NCI-H146 treated with DMSO at 0.1 percent for 48 hours (cell line): ENCODE results near the gene RAB15.

Experiments
- DNase-seq: peaks from one replicate; lab custom pipeline; 2025; ENCODE audit not compliant: unreplicated experiment; lab: John Stamatoyannopoulos, UW

The RAB15 gene

DNA sequence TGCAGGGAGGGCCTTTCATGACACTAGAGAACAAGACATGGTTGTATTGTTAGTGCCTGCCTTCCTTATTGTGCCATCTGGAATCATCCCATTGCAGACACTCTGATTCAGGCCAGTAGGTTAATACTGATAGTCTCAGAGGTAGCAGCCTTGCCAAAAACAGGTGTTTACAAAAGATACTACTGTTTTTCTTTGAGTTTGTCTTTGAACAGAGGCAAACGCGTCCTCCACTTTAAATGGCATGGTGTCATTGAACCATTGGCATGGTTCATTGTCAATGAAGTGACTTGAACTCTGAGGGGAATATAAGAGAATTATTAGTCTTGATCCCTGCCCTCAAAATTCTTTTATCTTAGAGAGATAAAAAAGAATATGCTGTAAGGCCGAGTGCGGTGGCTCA, 18.8 kb upstream of the RAB15 start:
- DNase-seq, result no peak

- no peak for DNase-seq
These were observed 18.2 kb upstream of the RAB15 start for GRCh38 chr14:64990296-64990695.

- no peak for DNase-seq
These were observed 15.3 kb upstream of the RAB15 start for GRCh38 chr14:64987438-64987767.

- DNase-seq, result peak; percentile 70
These were observed 14.7 kb upstream of the RAB15 start, which contains the start of gene FNTB for GRCh38 chr14:64986648-64987437. FNTB (plus strand) TSS chr14:64986895; CDS start chr14:64986954, 59 bp downstream.

DNA sequence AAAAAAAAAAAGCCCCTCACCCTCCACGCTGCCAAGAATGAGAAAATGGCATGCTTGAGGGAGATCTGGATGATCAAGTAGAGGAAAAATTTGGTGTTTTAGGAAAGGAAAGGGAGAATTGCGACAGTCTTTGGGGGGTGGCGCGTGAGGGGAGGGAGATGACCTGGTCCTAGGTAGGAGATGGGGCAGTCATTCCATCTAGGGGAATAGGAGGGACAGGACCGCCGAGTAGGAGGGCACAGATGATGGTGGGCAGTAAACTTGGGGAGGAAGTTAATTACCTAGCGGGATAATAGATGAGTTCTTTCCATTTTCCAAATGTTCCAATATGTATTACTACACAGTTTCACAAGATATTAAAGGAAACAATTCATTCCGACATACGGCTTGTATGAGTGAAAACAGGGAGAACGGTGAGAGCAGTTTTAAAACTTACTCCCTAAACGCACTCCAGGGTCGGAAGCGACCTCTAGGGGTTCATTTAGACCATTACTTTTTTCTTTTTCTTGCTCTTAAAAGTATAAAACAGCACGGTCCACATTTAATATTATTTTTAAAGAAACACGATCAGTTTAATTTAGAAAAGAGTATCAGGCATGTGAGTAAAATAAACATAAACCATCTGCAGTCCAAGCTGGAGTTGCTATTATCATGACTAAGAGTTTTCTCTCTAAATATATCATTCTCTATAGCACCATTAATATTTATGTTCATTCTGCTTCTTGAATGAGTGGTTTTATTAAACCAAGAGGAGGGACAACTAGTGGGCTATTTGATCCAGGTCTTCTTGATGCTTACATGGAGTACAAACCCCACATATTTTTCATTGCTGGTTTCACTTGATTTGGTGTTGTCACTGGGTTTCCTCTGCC, 11.5 kb upstream of the RAB15 start:
- no peak for DNase-seq

DNA sequence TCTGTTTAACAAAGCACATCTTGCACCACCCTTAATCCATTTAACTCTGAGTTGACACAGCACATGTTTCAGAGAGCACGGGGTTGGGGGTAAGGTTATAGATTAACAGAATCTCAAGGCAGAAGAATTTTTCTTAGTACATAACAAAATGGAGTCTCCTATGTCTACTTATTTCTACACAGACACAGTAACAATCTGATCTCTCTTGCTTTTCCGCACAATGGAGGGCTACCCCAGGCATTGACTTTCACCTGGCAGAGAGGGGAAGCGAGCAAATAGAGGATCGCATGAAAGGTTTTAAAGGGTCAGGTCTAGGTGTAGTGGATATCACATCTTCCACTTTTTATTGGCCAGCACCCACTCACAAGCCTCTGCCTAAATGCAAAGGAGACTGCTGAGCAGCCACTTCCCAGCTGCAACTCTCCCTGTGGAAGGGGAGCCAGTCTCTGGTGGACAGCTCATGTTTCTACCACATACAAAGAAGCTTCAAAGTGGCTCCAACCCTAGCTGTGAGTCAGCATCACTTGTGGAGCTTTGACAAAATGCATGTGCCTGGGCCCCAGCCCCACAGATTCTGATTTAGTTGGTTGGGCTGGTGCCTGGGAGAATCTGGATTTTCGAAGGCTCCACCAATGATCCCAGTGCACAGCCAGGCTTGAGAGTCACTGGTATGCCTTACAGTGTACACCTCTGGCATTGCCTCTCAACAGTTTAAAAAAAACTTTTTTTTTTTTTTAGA, 7.4 kb upstream of the RAB15 start:
- no peak for DNase-seq

DNA sequence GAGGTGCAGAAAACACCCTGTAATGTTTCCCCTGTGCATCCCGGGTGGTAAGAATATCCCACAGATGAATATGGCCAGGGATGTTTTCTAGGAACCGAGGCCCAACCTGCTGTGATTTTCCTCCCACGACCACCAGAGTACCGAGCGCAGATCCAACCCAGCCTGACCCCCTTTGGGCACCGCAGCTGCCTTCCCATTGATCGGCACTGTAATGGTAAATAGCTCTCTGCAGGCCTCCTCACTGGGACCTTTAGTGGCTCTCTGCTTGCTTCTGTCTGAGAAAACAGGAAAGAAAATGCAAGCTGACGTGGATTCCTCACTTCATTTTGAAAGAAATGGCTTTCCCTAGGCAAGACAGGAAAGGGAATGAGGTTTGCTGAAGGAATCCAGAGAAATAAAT, 2.4 kb upstream of the RAB15 start:
- DNase-seq, result no peak

- no peak for DNase-seq
These were observed 1.7 kb upstream of the RAB15 start for GRCh38 chr14:64973826-64974225.

- no peak for DNase-seq
These were observed 898 bp upstream of the RAB15 start for GRCh38 chr14:64973026-64973442.

- no peak for DNase-seq
These were observed 619 bp downstream of the RAB15 start for GRCh38 chr14:64971491-64971942.

DNA sequence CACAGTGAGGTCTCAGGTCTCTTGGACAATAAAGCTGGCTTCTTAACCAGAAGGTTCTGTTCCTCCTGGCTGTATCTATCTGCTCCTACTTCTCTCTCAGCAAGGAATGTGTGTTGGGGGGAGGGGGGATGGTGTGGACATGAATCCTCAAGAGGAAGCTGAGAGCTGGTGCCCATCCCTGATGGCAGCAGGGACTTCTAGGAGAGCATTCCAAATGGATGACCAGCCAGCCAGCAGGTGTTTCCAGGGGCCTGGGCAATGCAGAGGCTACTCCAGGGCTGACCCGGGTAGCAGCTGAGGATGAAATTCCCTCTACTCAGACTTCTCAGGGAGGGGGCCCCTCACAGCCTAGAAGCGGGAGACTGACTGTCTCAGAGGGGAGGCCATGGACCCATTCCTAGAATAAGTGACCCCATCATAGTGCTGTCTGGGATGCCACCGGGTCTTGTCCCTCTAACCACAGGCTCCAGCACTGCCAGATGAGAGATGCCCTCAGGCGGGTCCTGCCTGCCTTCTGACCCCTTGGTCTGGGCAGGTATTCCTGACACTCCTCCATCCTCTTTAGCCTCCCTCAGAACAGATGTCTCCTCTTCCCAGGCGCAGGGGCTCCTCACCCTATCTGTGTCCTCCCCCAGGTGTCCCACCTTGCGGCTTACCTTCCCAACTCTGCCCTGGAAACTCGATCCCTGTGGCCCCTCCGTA, 1.2 kb downstream of the RAB15 start:
- DNase-seq, result no peak

GRCh38 chr14:64970041-64970440, 2.1 kb downstream of the RAB15 start:
- DNase-seq, result no peak

GRCh38 chr14:64968651-64969050, 3.5 kb downstream of the RAB15 start:
- DNase-seq, result no peak

DNA sequence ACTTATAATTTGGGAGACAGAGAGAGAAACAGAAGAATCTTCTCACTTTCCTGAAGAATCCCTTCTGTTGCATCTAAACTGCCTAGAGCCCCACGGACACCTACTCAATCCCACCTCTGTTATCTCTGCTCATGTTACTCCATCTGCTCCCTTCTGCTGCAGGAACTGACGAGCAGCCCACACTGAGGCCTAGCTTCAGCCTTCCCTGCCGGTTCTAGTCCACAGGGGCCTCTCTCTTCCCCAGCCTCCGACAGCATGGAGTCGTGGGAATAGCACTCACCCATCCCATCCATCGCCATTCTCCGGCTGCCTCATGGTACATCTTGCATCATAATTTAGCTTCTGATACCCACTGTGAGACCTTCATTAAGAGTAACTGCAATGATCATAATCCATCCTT, 4.0 kb downstream of the RAB15 start:
- no peak for DNase-seq

DNA sequence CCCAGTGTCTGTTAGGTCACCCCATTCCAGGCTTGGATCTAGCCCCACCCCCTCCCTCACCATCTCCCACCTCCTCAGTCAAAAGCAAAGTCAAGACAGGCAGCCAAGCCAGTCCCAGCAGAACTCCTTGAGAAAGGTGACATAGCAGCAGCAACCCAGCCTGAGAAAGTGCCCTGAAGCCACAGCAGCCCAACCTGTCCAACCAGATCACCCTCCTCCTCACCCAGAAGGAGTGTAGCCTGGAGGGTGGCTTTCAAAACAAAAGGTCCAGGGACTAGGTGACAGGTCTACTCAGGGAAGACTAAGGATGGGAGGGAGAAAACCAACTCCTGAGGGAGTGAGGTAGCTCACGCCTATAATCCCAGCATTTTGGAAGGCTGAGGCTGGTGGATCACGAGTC, 5.2 kb downstream of the RAB15 start:
- DNase-seq, result no peak

DNA sequence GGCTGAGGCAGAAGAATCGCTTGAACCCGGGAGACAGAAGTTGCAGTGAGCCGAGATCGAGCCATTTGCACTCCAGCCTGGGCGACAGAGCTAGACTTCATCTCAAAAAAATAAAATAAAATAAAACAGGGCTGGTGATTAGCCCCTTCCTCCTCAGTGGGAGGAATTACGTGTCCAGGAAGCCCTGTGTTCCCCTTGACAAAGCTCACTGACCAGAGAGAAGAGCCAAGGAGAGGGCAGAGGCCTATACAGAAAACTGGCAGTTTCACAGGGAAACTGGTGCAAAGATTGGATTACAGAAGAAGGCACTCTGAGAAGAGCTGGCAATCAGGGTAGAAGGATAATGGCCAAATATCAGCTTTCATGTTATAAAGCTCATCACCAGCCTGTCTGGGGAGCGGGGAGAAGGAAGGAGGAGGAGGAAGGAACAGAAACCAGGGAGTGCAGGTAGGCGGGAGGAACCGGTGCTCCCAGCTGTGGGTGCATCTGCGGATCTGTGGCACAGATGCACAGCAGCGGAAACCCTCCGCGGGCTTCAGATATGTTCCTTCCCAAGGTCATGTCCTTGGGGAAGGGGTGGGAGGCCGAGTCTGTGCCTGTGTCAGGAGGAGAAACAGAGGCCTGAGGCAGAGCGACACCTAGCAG, 6.7 kb downstream of the RAB15 start:
- DNase-seq, result no peak

DNA sequence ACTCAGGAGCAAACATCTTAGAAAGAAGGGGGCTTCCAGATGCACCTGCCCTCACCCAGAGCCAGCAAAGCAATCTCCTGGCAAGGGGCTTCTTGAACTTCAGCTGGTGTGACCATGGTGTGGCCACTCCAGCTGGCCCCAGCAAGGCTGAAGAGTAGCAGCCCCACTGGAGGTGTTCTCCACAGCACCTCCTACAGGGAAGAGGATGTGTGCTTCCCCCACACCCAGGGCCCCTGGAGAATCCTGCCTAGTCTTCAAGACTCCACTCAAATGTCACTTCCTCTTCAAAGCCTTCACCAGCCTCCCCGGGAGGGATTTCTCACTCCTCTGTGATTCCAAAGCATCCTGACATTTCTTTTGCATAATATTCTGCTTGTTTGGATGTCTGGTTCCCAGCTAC, 8.5 kb downstream of the RAB15 start:
- no peak for DNase-seq

GRCh38 chr14:64960762-64961276, 11.3 kb downstream of the RAB15 start:
- no peak for DNase-seq

- DNase-seq, result no peak
These were observed 13.4 kb downstream of the RAB15 start for GRCh38 chr14:64958743-64959142.

DNA sequence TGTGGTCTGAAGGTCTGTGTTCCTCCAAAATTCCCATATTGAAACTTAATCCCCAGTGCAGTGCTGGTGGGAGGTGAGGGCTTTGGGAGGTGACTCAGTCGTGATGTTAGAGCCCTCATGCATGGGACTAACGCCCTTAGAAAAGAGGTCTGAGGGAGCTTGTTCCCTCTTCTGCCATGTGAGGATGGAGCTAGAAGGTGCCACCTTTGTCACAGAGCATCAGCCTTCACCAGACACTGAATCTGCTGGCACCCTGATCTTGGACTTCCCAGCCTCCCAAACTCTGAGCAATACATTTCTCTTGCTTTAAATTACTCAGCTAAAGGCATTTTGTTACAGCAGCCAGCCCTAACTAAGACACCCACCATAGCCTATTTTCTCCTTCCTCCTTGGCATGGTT, 13.9 kb downstream of the RAB15 start:
- no peak for DNase-seq
